ENCODE data around the gene AFAP1. TPM values are rescaled to one million over a fixed set of nuclear protein-coding genes. Genes with fewer than 3 reads are reported as not detected.

Gene AFAP1
- total and polyA plus RNA-seq, 2 donors (not counting 1 experiment from before 2014, with no cell fraction given), result 0.03 to 0.44 TPM

- Histone ChIP-seq H3K27ac (ENCODE audit: low read length in 2 of 2) (no peak overlapping the region), H3K9me3 (ENCODE audit: control extremely low read depth in 1 of 3, control insufficient read depth in 2 of 3, insufficient read depth in 1 of 3, low read length in 2 of 3) (no peaks in the 10 kb centered on the region), H3K79me2 (ENCODE audit: control insufficient read depth, insufficient read depth, low read length) (no peaks in the 10 kb centered on the region), H4K20me1 (ENCODE audit: control insufficient read depth, insufficient read depth, low read length, poor library complexity, severe bottlenecking) (no peaks in the 10 kb centered on the region), H3K4me2 (replicated peaks; ENCODE audit: low read depth, low read length, poor library complexity, severe bottlenecking) (no peak overlapping the region), H3K4me1 (ENCODE audit: control insufficient read depth in 2 of 2, insufficient read depth in 2 of 2, low read length in 2 of 2) (no peaks in the 10 kb centered on the region), H3K4me3 (ENCODE audit: control extremely low read depth in 1 of 5, extremely low read depth in 1 of 5, insufficient read depth in 1 of 5, low read depth in 2 of 5, low read length in 4 of 5) (no peak overlapping the region), H3K36me3 (replicated peaks in 1 of 2; ENCODE audit: control extremely low read depth in 1 of 2, control insufficient read depth in 1 of 2, extremely low read depth in 1 of 2, insufficient read depth in 2 of 2, low read length in 1 of 2) (no peaks in the 10 kb centered on the region), H3K9ac (ENCODE audit: low read length) (no peak overlapping the region), H2AFZ (ENCODE audit: insufficient read depth, low read depth, low read length, poor library complexity, severe bottlenecking) (no peak overlapping the region), H3K27me3 (replicated peaks in 1 of 4; ENCODE audit: control extremely low read depth in 1 of 4, control insufficient read depth in 3 of 4, insufficient read depth in 4 of 4, low read length in 3 of 4) (no peaks in the 10 kb centered on the region)
- DNase-seq (no peak), ATAC-seq (ENCODE audit: low read depth) (no peak)
- H3K27me3 Mint-ChIP-seq, result peaks cover 4% of the 10 kb centered on the region
- H3K27ac Mint-ChIP-seq, result no peak overlapping the region
- no peaks in the 10 kb centered on the region for H3K9me3 Mint-ChIP-seq (ENCODE audit: insufficient read depth)
- no peaks in the 10 kb centered on the region for H3K4me1 Mint-ChIP-seq
- POLR2A ChIA-PET, result no interaction called here
- 83% methylated on average over 6 of the region's 7 CpGs for WGBS (ENCODE audit: insufficient coverage)
- H3K4me3 Mint-ChIP-seq, result no peak overlapping the region
- intact Hi-C loops (cut with micrococcal nuclease), result no loop called here
- TF ChIP-seq CTCF (IDR thresholded peaks at IDR 0.05) (no peak), EZH2 (IDR thresholded peaks at IDR 0.05; ENCODE audit: borderline replicate concordance, insufficient read depth, low read depth, low read length, poor library complexity, severe bottlenecking) (no peak)
- CTCF ChIA-PET, result no interaction called here
These were observed 122.9 kb downstream of the AFAP1 start for GRCh38 chr4:7816771-7817170.

- Histone ChIP-seq H3K4me3 (ENCODE audit: control extremely low read depth in 1 of 5, extremely low read depth in 1 of 5, insufficient read depth in 1 of 5, low read depth in 2 of 5, low read length in 4 of 5) (no peak overlapping the region), H3K9ac (ENCODE audit: low read length) (no peak overlapping the region), H3K9me3 (ENCODE audit: control extremely low read depth in 1 of 3, control insufficient read depth in 2 of 3, insufficient read depth in 1 of 3, low read length in 2 of 3) (no peaks in the 10 kb centered on the region), H3K36me3 (replicated peaks in 1 of 2; ENCODE audit: control extremely low read depth in 1 of 2, control insufficient read depth in 1 of 2, extremely low read depth in 1 of 2, insufficient read depth in 2 of 2, low read length in 1 of 2) (no peaks in the 10 kb centered on the region), H4K20me1 (ENCODE audit: control insufficient read depth, insufficient read depth, low read length, poor library complexity, severe bottlenecking) (no peaks in the 10 kb centered on the region), H3K4me2 (replicated peaks; ENCODE audit: low read depth, low read length, poor library complexity, severe bottlenecking) (no peak overlapping the region), H3K27ac (ENCODE audit: low read length in 2 of 2) (no peak overlapping the region), H3K4me1 (ENCODE audit: control insufficient read depth in 2 of 2, insufficient read depth in 2 of 2, low read length in 2 of 2) (no peaks in the 10 kb centered on the region), H3K79me2 (ENCODE audit: control insufficient read depth, insufficient read depth, low read length) (no peaks in the 10 kb centered on the region), H2AFZ (ENCODE audit: insufficient read depth, low read depth, low read length, poor library complexity, severe bottlenecking) (no peak overlapping the region), H3K27me3 (replicated peaks in 1 of 4; ENCODE audit: control extremely low read depth in 1 of 4, control insufficient read depth in 3 of 4, insufficient read depth in 4 of 4, low read length in 3 of 4) (no peaks in the 10 kb centered on the region)
- DNase-seq, result no peak
- ChIA-PET POLR2A (no interaction called here), CTCF (no interaction called here)
- no peak for ATAC-seq (ENCODE audit: low read depth)
- Mint-ChIP-seq H3K4me1 (no peaks in the 10 kb centered on the region), H3K27ac (no peak overlapping the region), H3K27me3 (peaks cover 4% of the 10 kb centered on the region), H3K4me3 (no peak overlapping the region), H3K9me3 (ENCODE audit: insufficient read depth) (no peaks in the 10 kb centered on the region)
- no CpG with 5 or more reads among the region's 1 CpG for WGBS (ENCODE audit: insufficient coverage)
- intact Hi-C loops (cut with micrococcal nuclease), result no loop called here
- no peak for TF ChIP-seq EZH2 (IDR thresholded peaks at IDR 0.05; ENCODE audit: borderline replicate concordance, insufficient read depth, low read depth, low read length, poor library complexity, severe bottlenecking)
- TF ChIP-seq CTCF (IDR thresholded peaks at IDR 0.05), result no peak
These were observed 123.7 kb downstream of the AFAP1 start for GRCh38 chr4:7815981-7816380.

All from B cell (primary cell).